GM18526 (cell line): ENCODE data around the gene DUS2.

ENCODE experiments used
- POLR2A ChIP-seq: IDR thresholded peaks from 3 replicates; pipeline ENCODE4 v1.6.1; 2011; ENCODE audit not compliant: insufficient read length; ENCODE audit errors: extremely low read depth

The DUS2 gene

DNA sequence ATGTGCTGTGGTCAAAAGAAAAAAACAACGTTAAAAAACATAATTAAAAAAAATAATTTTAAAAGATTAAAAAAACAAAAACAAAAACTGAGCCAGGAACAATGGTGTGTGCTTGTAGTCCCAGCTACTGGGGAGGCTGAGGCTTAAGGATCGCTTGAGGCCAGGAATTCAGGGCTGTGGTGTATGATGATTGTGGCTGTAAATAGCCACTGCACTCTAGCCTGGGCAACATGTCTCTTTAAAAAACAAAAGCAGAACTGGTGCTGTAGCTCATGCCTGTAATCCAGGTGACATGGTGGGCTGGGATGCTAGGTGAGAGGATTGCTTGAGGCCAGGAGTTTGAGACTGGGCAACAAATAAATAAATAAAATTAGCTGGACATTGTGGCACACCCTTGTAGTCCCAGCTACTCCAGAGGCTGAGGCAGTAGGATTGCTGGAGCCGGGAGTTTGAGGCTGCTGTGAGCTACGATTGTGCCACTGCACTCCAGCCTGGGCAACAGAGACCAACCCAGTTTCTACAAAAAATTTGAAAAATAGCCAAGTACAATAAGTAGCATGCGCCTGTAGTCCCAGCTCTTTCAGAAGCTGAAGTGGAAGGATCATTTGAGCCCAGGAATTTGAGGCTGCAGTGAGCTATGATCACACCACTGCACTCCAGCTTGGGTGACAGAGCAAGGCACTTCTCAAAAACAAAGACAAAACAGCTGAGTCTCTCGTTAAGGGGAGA lies 105.7 kb downstream of the DUS2 start:
- TF ChIP-seq POLR2A, result no peak
